ENCODE data around the gene ATP1B3. TPM values are rescaled to one million over a fixed set of nuclear protein-coding genes. Genes with fewer than 3 reads are reported as not detected.

The ATP1B3 gene
- total RNA-seq: 55.1 and 62.8 TPM in 2 replicates

GRCh38 chr3:141876381-141876890 lies at the start of gene ATP1B3:
TSS of gene ATP1B3 (plus strand) at chr3:141876643. CDS start at chr3:141876802, 159 bp downstream.

Other genes with a start within 250 kb of the ATP1B3 start
- gene RNF7, start 138.3 kb upstream of the ATP1B3 start, total RNA-seq: 109 and 140 TPM in 2 replicates
- under 0.01 TPM in 1 of 2 replicates, not detected in the other for gene GRK7, start 113.2 kb upstream of the ATP1B3 start, total RNA-seq

Data from myometrial cell (primary cell).